GM10266 (cell line): ENCODE data around the gene MMD.

Experiments used
- DNase-seq: peaks from one replicate; pipeline ENCODE4 v3.0.0; 2012; ENCODE audit errors: extremely low spot score
- TF ChIP-seq, protein P1 (sequence below): IDR thresholded peaks from 2 replicates; pipeline ENCODE4 v1.5.1; 2012; ENCODE audit warnings: mild to moderate bottlenecking, low read depth; ENCODE audit not compliant: control insufficient read depth, insufficient read depth; ENCODE audit errors: missing control alignments

MMD gene

DNA sequence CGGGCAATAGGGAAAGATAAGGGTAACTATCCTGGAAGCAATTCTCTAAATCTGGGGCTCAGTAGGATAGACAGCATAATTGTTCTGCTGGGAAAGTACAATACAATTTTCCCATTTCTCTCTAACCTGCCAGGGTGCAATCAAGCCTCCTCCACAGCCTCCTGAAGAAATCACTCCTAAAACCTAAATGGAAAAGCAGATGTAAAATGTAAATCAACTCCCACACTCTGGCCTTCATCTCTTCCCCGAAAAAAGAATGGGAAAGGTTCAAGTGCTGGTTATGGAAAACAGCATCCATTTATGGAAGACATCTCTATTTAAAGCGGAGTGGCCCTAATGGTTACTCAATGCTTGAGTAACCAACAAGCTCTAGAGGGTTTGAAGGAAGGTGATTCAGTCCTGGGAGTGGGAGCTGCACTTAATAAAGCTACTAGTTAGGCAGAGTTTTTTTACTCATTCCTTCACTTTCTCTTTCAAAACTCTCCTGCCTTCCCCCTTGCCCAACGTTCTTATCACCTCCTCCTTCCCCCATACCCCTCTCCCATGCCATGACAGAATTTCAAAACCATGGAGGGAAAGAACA, 5.1 kb downstream of the MMD start:
- TF ChIP-seq, protein P1, sequence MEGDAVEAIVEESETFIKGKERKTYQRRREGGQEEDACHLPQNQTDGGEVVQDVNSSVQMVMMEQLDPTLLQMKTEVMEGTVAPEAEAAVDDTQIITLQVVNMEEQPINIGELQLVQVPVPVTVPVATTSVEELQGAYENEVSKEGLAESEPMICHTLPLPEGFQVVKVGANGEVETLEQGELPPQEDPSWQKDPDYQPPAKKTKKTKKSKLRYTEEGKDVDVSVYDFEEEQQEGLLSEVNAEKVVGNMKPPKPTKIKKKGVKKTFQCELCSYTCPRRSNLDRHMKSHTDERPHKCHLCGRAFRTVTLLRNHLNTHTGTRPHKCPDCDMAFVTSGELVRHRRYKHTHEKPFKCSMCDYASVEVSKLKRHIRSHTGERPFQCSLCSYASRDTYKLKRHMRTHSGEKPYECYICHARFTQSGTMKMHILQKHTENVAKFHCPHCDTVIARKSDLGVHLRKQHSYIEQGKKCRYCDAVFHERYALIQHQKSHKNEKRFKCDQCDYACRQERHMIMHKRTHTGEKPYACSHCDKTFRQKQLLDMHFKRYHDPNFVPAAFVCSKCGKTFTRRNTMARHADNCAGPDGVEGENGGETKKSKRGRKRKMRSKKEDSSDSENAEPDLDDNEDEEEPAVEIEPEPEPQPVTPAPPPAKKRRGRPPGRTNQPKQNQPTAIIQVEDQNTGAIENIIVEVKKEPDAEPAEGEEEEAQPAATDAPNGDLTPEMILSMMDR, result no peak
- DNase-seq, result no peak

DNA sequence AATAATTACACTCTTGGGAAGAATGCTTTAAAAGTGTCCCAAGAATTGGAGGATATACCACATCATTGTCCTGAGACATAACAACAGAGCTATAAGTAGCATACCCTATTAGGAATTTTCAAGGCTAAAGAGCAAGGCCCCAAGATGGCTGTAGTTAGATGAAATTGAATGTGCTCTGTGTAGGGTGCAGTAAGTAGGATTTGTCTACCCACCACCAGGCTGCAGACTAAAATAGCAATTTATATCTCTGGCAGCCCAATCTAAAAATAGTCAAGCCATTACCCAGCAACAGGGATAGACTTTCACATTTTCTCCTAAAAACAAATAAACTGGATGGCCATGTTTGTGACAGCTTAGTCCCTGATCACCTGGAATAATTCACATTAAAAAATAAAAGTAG, 5.6 kb downstream of the MMD start:
- no peak for DNase-seq
- TF ChIP-seq, protein P1, result no peak

DNA sequence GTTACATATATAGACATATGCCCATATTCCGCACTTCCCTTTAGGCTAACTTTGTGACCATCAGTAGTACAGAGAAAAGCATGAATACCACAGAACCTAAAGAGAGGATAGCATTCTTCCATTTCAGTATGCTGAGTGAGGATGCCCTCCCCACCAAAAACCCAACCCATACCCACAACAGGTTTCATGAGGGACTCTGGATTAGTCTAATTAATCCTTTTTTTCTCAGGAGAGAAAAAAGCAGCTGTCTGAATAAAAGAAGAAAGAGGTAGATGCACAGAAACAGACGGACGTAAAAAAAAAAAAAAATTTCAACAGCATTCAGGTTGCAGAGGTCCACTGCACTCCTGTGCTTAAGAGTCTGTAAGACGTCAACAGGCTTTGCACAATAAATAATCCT, 6.7 kb downstream of the MMD start:
- TF ChIP-seq, protein P1, result no peak
- no peak for DNase-seq

DNA sequence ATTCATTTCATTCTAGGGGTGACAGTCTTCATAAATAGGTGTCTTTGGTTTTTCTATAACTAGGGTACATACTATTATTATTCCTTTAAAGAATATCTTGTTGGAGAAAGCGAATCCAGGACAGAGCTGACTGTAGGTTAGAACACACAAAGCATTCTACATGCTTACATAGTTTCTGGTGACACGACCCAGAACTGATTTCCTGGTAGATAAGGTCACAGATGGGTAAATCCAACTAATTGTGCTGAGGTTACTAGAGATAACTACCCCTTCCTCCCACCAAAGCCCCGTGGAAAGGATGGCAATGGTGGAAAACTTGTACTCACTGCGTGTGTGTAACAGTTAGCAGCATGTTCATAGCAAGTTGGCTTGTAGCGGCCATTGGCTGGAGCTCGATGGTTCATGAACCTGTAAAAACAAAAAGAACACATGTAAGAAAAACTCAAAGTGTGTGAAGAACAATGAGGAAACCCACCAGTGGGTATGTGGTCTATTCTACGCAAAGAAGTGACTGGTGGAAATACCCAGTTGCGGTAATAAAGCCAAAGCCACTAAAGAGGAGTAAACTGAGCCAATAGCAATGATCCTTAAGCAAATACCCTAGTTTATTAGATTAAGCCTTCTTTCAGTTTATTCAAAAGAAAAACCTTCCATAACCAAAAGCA, 7.7 kb downstream of the MMD start:
- TF ChIP-seq, protein P1, result no peak
- DNase-seq, result no peak

DNA sequence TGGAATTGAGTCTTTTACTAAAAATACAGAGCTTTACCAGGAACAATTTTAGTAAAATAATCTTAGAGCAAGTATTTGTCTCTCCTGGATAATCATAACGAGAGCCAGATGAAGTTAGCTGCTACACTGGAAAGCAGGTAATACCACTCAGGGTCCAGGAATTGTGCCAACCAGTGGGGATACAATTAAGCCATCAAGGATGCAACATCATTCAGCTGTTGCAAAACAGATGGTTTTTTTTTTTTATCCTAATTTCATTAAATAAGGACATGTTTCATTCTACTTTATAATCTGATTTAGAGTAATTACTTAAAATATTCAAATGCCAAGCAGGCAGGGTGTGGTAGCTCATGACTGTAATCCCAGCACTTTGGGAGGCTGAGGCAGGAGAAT, 10.2 kb downstream of the MMD start:
- TF ChIP-seq, protein P1, result no peak
- DNase-seq, result no peak

DNA sequence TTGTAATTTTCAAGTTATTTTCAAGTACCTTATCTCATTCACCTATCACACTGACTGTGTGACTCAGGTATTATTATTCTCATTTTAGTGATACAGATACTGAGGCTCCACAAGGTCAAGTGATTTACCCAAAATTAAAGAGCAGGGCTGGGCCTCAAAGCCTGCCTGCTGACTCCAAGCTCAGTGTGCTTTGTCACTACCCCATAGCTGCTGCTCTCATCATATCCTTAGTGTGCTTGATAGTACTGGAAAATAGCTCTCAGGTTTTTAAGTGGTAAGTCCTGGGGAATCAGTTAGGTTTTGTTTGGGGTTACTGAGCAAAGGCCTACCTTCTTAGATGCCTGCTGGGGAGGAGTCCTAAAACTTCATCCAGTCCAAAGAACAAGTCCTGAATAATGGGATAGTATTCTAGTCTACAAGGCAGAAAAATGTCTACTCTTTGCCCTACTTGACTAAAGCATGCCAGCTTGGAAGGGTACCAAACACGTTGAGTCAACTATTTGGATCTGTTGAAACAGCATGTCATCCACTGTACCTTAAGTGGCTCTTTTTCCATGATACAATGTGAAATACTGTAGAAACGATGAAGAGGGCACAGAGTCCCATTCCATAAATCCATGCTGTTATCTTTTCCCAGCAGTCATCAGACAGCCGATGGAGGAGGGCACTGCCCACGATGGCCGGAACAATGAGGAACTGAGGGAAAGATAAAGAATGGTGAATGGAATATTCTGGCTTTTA, 10.7 kb downstream of the MMD start:
- no peak for DNase-seq
- TF ChIP-seq, protein P1, result no peak
